GM23338 (cell line): ENCODE data around the gene MIB2. TPM values are rescaled to one million over a fixed set of nuclear protein-coding genes. Genes with fewer than 3 reads are reported as not detected.

Source experiments
- ATAC-seq: fragments of 200-7000 bp; cut with Tn5 transposase; 3 replicates; pipeline ENCODE4 v1.9.1; 2020
- DNase-seq: peaks from one replicate; pipeline ENCODE4 v3.0.0-alpha.2; 2015; ENCODE audit warnings: low spot score
- H2AFZ ChIP-seq: fragments of 200-600 bp; sonication (generic); 2 replicates; pipeline ENCODE4 v1.8.0; 2016; ENCODE audit warnings: antibody characterized with exemption, mild to moderate bottlenecking, moderate library complexity
- H3F3A ChIP-seq: fragments of 200-600 bp; sonication (generic); replicated peaks from 2 replicates; pipeline ENCODE4 v1.8.0; 2017; ENCODE audit warnings: antibody characterized with exemption, mixed run types, low read depth
- H3K27ac ChIP-seq: fragments of 200-600 bp; sonication (generic); 2 replicates; pipeline ENCODE4 v1.6.1; 2016; ENCODE audit warnings: low read depth
- H3K27me3 ChIP-seq: fragments of 200-600 bp; sonication (generic); 2 replicates; pipeline ENCODE4 v1.8.0; 2016; ENCODE audit warnings: mild to moderate bottlenecking, mixed run types, moderate library complexity; ENCODE audit not compliant: insufficient read depth
- H3K36me3 ChIP-seq: fragments of 200-600 bp; sonication (generic); 2 replicates; pipeline ENCODE4 v1.8.0; 2016; ENCODE audit warnings: mild to moderate bottlenecking; ENCODE audit not compliant: insufficient read depth
- H3K4me1 ChIP-seq: fragments of 200-600 bp; sonication (generic); 2 replicates; pipeline ENCODE4 v1.8.0; 2016; ENCODE audit warnings: mild to moderate bottlenecking, moderate library complexity; ENCODE audit not compliant: insufficient read depth
- H3K4me2 ChIP-seq: fragments of 200-600 bp; sonication (generic); 2 replicates; pipeline ENCODE4 v1.7.1; 2017; ENCODE audit warnings: mixed run types
- H3K4me3 ChIP-seq: fragments of 200-600 bp; sonication (generic); 2 replicates; pipeline ENCODE4 v1.6.1; 2016; ENCODE audit warnings: mixed run types
- H3K79me2 ChIP-seq: fragments of 200-600 bp; sonication (generic); replicated peaks from 2 replicates; pipeline ENCODE4 v1.8.0; 2017; ENCODE audit warnings: mild to moderate bottlenecking; ENCODE audit not compliant: insufficient read depth
- H3K9me2 ChIP-seq: fragments of 200-600 bp; sonication (generic); 2 replicates; pipeline ENCODE4 v1.8.0; 2017; ENCODE audit not compliant: insufficient read depth
- H4K20me1 ChIP-seq: fragments of 200-600 bp; sonication (generic); replicated peaks from 2 replicates; pipeline ENCODE4 v1.8.0; 2017; ENCODE audit warnings: mild to moderate bottlenecking; ENCODE audit not compliant: insufficient read depth
- H3K27ac Mint-ChIP-seq: 2 replicates; pipeline ENCODE4 v1.8.0; 2020; ENCODE audit warnings: inconsistent platforms, mild to moderate bottlenecking, moderate library complexity, mixed read lengths
- H3K27me3 Mint-ChIP-seq: 3 replicates; pipeline ENCODE4 v1.8.0; 2022; ENCODE audit warnings: low read depth, mild to moderate bottlenecking, moderate library complexity, mixed read lengths, inconsistent platforms; ENCODE audit not compliant: insufficient read depth, poor library complexity
- H3K36me3 Mint-ChIP-seq: 3 replicates; pipeline ENCODE4 v1.8.0; 2021; ENCODE audit warnings: low read depth, mild to moderate bottlenecking, inconsistent platforms, moderate library complexity, mixed read lengths
- H3K4me1 Mint-ChIP-seq: 3 replicates; pipeline ENCODE4 v1.8.0; 2020; ENCODE audit warnings: mild to moderate bottlenecking, inconsistent platforms, mixed read lengths
- H3K4me3 Mint-ChIP-seq: 3 replicates; pipeline ENCODE4 v1.8.0; 2021; ENCODE audit warnings: moderate library complexity, mild to moderate bottlenecking, inconsistent platforms, mixed read lengths
- H3K9me3 Mint-ChIP-seq: 3 replicates; pipeline ENCODE4 v1.8.0; 2020; ENCODE audit warnings: moderate library complexity, mild to moderate bottlenecking, inconsistent platforms, mixed read lengths
- CREB1 ChIP-seq: fragments of 250-450 bp; sonication (Bioruptor Pico); IDR thresholded peaks from 2 replicates; pipeline ENCODE4 v1.5.0; 2020; ENCODE audit warnings: low read depth, mild to moderate bottlenecking, moderate library complexity
- CTCF ChIP-seq, 2 experiments: fragments of 200-600 bp in 1 of 2; sonication (generic) in 1 of 2; conservative IDR thresholded peaks; 2 replicates each; pipeline versions ENCODE4 v1.5.1 to v1.6.1; 2016 to 2017; ENCODE audit warnings: antibody characterized with exemption in 2 of 2, low read depth in 2 of 2, mild to moderate bottlenecking in 2 of 2, moderate library complexity in 1 of 2
- EZH2phosphoT487 ChIP-seq: fragments of 200-600 bp; sonication (generic); IDR thresholded peaks from one replicate; pipeline ENCODE4 v1.8.1; 2018; ENCODE audit warnings: antibody characterized with exemption; ENCODE audit not compliant: unreplicated experiment
- NANOG ChIP-seq: IDR thresholded peaks from 2 replicates; pipeline ENCODE4 v1.6.1; 2016; ENCODE audit warnings: antibody characterized with exemption, borderline replicate concordance
- POLR2AphosphoS5 ChIP-seq: IDR thresholded peaks from 2 replicates; pipeline ENCODE4 v1.6.1; 2016; ENCODE audit warnings: antibody characterized with exemption, low read depth
- REST ChIP-seq: IDR thresholded peaks from one replicate; pipeline ENCODE4 v1.6.1; 2018; ENCODE audit warnings: antibody characterized with exemption; ENCODE audit not compliant: unreplicated experiment
- STAT1 ChIP-seq: IDR thresholded peaks from one replicate; pipeline ENCODE4 v1.6.1; 2016; ENCODE audit warnings: antibody characterized with exemption; ENCODE audit not compliant: unreplicated experiment
- ZNF462 ChIP-seq: fragments of 250-450 bp; sonication (Bioruptor Pico); IDR thresholded peaks from 2 replicates; pipeline ENCODE4 v1.5.0; 2020; ENCODE audit warnings: mild to moderate bottlenecking, moderate library complexity
- polyA plus RNA-seq: library from polyadenylated mRNA; unstranded; fragments of >200 nt; fragmentation: Nextera tagmentation; extraction: Ambion mirVana; gene quantifications from 2 replicates; pipeline ENCODE4 v1.2.1, GENCODE V29; 2016
- total RNA-seq: library from RNA; depleted of rRNA; stranded (reverse); fragments of >200 nt; shearing (Covaris generic); gene quantifications from 2 replicates; pipeline ENCODE4 v1.2.3, GENCODE V29; 2014

MIB2 gene
- total and polyA plus RNA-seq, 2 experiments from 2014 or later: 82.6 to 104 TPM

GRCh38 chr1:1669468-1670440 lies 54.5 kb downstream of the MIB2 start (continued):
- TF ChIP-seq EZH2phosphoT487: no peak
- no peak for TF ChIP-seq POLR2AphosphoS5
- TF ChIP-seq CREB1: no peak
- no peak for TF ChIP-seq CTCF (conservative IDR thresholded peaks at IDR 0.05; ENCODE audit: low read depth in 2 of 2)
- TF ChIP-seq NANOG: no peak

GRCh38 chr1:1670866-1671265 lies 55.6 kb downstream of the MIB2 start:
- H3K36me3 ChIP-seq: no peaks in the 10 kb centered on the region
- peaks cover 44% of the 10 kb centered on the region for H3K36me3 Mint-ChIP-seq
- DNase-seq: no peak
- no peak for TF ChIP-seq STAT1
- no peak for TF ChIP-seq ZNF462 (CRISPR knock-in tag)
- TF ChIP-seq REST: no peak
- TF ChIP-seq CTCF (conservative IDR thresholded peaks at IDR 0.05; ENCODE audit: low read depth in 2 of 2): no peak
- TF ChIP-seq EZH2phosphoT487: no peak

More at GRCh38 chr1:1670866-1671265, 55.6 kb downstream of the MIB2 start:
- Histone ChIP-seq H3K4me3 (no peak overlapping the region), H3K79me2 (no peaks in the 10 kb centered on the region), H3F3A (0 out of 2 replicates have a peak, but pooled peaks cover 6% of the 10 kb centered on the region), H2AFZ (no peak overlapping the region), H3K27me3 (no peaks in the 10 kb centered on the region), H3K4me2 (no peak overlapping the region), H4K20me1 (no peaks in the 10 kb centered on the region; the same call in 1 of the 2 replicates), H3K27ac (no peak overlapping the region), H3K4me1 (no peaks in the 10 kb centered on the region), H3K9me2 (no peaks in the 10 kb centered on the region)
- no peak overlapping the region for H3K27ac Mint-ChIP-seq
- no peaks in the 10 kb centered on the region for H3K4me1 Mint-ChIP-seq
- no peak overlapping the region for H3K4me3 Mint-ChIP-seq
- no peak for ATAC-seq
- no peaks in the 10 kb centered on the region for H3K9me3 Mint-ChIP-seq
- peaks cover 7% of the 10 kb centered on the region for H3K27me3 Mint-ChIP-seq
